CD4-positive, alpha-beta T cell (primary cell): Measurements from ENCODE around the gene FGF8. TPM values are rescaled to one million over a fixed set of nuclear protein-coding genes. Genes with fewer than 3 reads are reported as not detected.

Experiments used
- ATAC-seq: fragments of 200-7000 bp; cut with Tn5 transposase; one replicate; pipeline ENCODE4 v1.10.0; 2022; ENCODE audit warnings: mild to moderate bottlenecking; ENCODE audit not compliant: poor library complexity
- CTCF ChIA-PET: fragments of 350-600 bp; sonication (Branson Sonifier 250); formaldehyde crosslinking; loops from one replicate; lab custom pipeline; 2021; ENCODE audit warnings: antibody characterized with exemption, inconsistent platforms; lab: Charles Lee
- POLR2A ChIA-PET: fragments of 350-600 bp; sonication (Branson Sonifier 250); formaldehyde crosslinking; loops from one replicate; lab custom pipeline; 2021; ENCODE audit warnings: antibody characterized with exemption, inconsistent platforms; lab: Charles Lee
- DNase-seq, 14 experiments: peaks; one replicate each; pipeline ENCODE4 v3.0.0-alpha.2; 2013 to 2020; ENCODE audit warnings: mixed read lengths in 2 of 14
- H3K27ac ChIP-seq, 2 donors: one replicate each; pipeline versions ENCODE4 v1.5.1 to v1.7.0; 2013; ENCODE audit warnings: low read length in 2 of 2, low read depth in 1 of 2, mild to moderate bottlenecking in 1 of 2
- H3K27me3 ChIP-seq, 2 experiments: 1 replicate in 1 of 2; 2 replicates in 1 of 2; pipeline versions ENCODE4 v1.6.1 to v1.7.0; 2013; ENCODE audit warnings: low read length in 2 of 2, control low read depth in 1 of 2, mild to moderate bottlenecking in 1 of 2, moderate library complexity in 1 of 2; ENCODE audit not compliant: insufficient read depth in 2 of 2, control insufficient read depth in 1 of 2
- H3K36me3 ChIP-seq: one replicate; pipeline ENCODE4 v1.6.1; 2013; ENCODE audit warnings: low read length, control low read depth; ENCODE audit not compliant: insufficient read depth
- H3K4me1 ChIP-seq: one replicate; pipeline ENCODE4 v1.6.1; 2013; ENCODE audit warnings: low read length, control low read depth; ENCODE audit not compliant: insufficient read depth
- H3K4me3 ChIP-seq: one replicate; pipeline ENCODE4 v1.5.1; 2013; ENCODE audit warnings: mild to moderate bottlenecking, low read length, moderate library complexity
- H3K9me3 ChIP-seq, 2 experiments: 1 replicate in 1 of 2; 2 replicates in 1 of 2; pipeline versions ENCODE4 v1.6.1 to v1.7.0; 2013; ENCODE audit warnings: low read length in 2 of 2, mild to moderate bottlenecking in 2 of 2, control low read depth in 1 of 2, moderate library complexity in 1 of 2; ENCODE audit not compliant: control insufficient read depth in 1 of 2, insufficient read depth in 1 of 2
- H3K27ac Mint-ChIP-seq: one replicate; pipeline ENCODE4 v1.8.0; 2020; ENCODE audit warnings: mixed read lengths
- H3K27me3 Mint-ChIP-seq: one replicate; pipeline ENCODE4 v1.8.0; 2021; ENCODE audit warnings: mixed read lengths
- H3K36me3 Mint-ChIP-seq: one replicate; pipeline ENCODE4 v1.8.0; 2021; ENCODE audit warnings: low read depth, mixed read lengths
- H3K4me1 Mint-ChIP-seq: one replicate; pipeline ENCODE4 v1.8.0; 2021; ENCODE audit warnings: low read depth, mixed read lengths
- H3K4me3 Mint-ChIP-seq: one replicate; pipeline ENCODE4 v1.8.0; 2020; ENCODE audit warnings: mild to moderate bottlenecking, mixed read lengths
- H3K9me3 Mint-ChIP-seq: one replicate; pipeline ENCODE4 v1.8.0; 2020; ENCODE audit warnings: mixed read lengths
- CTCF ChIP-seq: fragments of 200-600 bp; IDR thresholded peaks from one replicate; pipeline ENCODE4 v1.8.0; 2022; ENCODE audit warnings: antibody characterized with exemption, mild to moderate bottlenecking
- intact Hi-C, 2 experiments: fragments of 100-400 bp; cut with DNase I in 1 of 2; cut with micrococcal nuclease in 1 of 2; formaldehyde crosslinking; loops; one replicate each; pipeline versions ENCODE4 v1.15.1 to v1.9.0; 2023 to 2025; cut with DNase I, micrococcal nuclease
- total RNA-seq, 174 experiments: library from RNA in 2 of 174; stranded (reverse) in 2 of 174; gene quantifications; one replicate each; pipeline ENCODE4 v1.2.3 and lab custom pipeline; 2021 to 2026

Gene FGF8
- total RNA-seq, 2 experiments from 2014 or later, result not detected

GRCh38 chr10:101736666-101737065 lies 39.2 kb downstream of the FGF8 start:
- Mint-ChIP-seq H3K36me3 (no peaks in the 10 kb centered on the region), H3K4me1 (no peaks in the 10 kb centered on the region), H3K27me3 (peaks cover 3% of the 10 kb centered on the region), H3K4me3 (no peak overlapping the region), H3K9me3 (no peaks in the 10 kb centered on the region), H3K27ac (no peak overlapping the region)
- Histone ChIP-seq H3K27me3 (peaks cover 5 to 20% of the 10 kb centered on the region in 2 experiments), H3K27ac (no peak overlapping the region), H3K36me3 (no peaks in the 10 kb centered on the region), H3K9me3 (no peaks in the 10 kb centered on the region), H3K4me1 (no peaks in the 10 kb centered on the region), H3K4me3 (no peak overlapping the region)
- intact Hi-C loops, result no loop called here
- DNase-seq, result no peak
- CTCF ChIA-PET, result no interaction called here
- no peak for TF ChIP-seq CTCF
- POLR2A ChIA-PET, result no interaction called here
- no peak for ATAC-seq

- Histone ChIP-seq H3K4me3 (no peak overlapping the region), H3K27me3 (peaks cover 2 to 20% of the 10 kb centered on the region in 2 experiments), H3K27ac (no peak overlapping the region), H3K9me3 (no peaks in the 10 kb centered on the region), H3K4me1 (no peaks in the 10 kb centered on the region), H3K36me3 (no peaks in the 10 kb centered on the region)
- no peak for TF ChIP-seq CTCF
- no peak overlapping the region for H3K4me3 Mint-ChIP-seq
- peaks cover 9% of the 10 kb centered on the region for H3K27me3 Mint-ChIP-seq
- no peaks in the 10 kb centered on the region for H3K9me3 Mint-ChIP-seq
- intact Hi-C loops, result no loop called here
- ATAC-seq, result no peak
- CTCF ChIA-PET, result no interaction called here
- H3K4me1 Mint-ChIP-seq, result no peaks in the 10 kb centered on the region
- no peak overlapping the region for H3K27ac Mint-ChIP-seq
- DNase-seq, result no peak
- POLR2A ChIA-PET, result no interaction called here
- no peaks in the 10 kb centered on the region for H3K36me3 Mint-ChIP-seq
Measured at GRCh38 chr10:101732096-101732495, 43.8 kb downstream of the FGF8 start.

- Mint-ChIP-seq H3K4me1 (no peaks in the 10 kb centered on the region), H3K36me3 (no peaks in the 10 kb centered on the region), H3K4me3 (no peak overlapping the region), H3K27ac (no peak overlapping the region), H3K9me3 (no peaks in the 10 kb centered on the region), H3K27me3 (peaks cover 25% of the 10 kb centered on the region)
- POLR2A ChIA-PET, result no interaction called here
- ATAC-seq (no peak), DNase-seq (no peak)
- no peak for TF ChIP-seq CTCF
- intact Hi-C loops, result no loop called here
- H3K9me3 ChIP-seq, result no peaks in the 10 kb centered on the region
- CTCF ChIA-PET, result no interaction called here
- no peaks in the 10 kb centered on the region for H3K4me1 ChIP-seq
- no peaks in the 10 kb centered on the region for H3K36me3 ChIP-seq
- H3K4me3 ChIP-seq, result no peak overlapping the region
- H3K27me3 ChIP-seq, result peaks cover 0 to 8% of the 10 kb centered on the region in 2 experiments
- no peak overlapping the region for H3K27ac ChIP-seq
Measured at GRCh38 chr10:101726115-101726387, 49.9 kb downstream of the FGF8 start.
